Mesothelial cell of epicardium (in vitro differentiated cells): Measurements from ENCODE around the gene PAWR. TPM values are rescaled to one million over a fixed set of nuclear protein-coding genes. Genes with fewer than 3 reads are reported as not detected.

ENCODE experiments used
- DNase-seq, 2 experiments: peaks; one replicate each; pipeline ENCODE4 v3.0.0; 2021; ENCODE audit warnings: low spot score in 2 of 2; ENCODE audit not compliant: unreplicated experiment in 2 of 2
- H3K27ac Mint-ChIP-seq: 2 replicates; pipeline ENCODE4 v1.8.0; 2021; ENCODE audit warnings: mixed read lengths
- H3K27me3 Mint-ChIP-seq: 2 replicates; pipeline ENCODE4 v1.8.0; 2021; ENCODE audit warnings: low read depth, mixed read lengths
- H3K36me3 Mint-ChIP-seq: 2 replicates; pipeline ENCODE4 v1.8.0; 2021; ENCODE audit warnings: mixed read lengths
- H3K4me1 Mint-ChIP-seq: 2 replicates; pipeline ENCODE4 v1.8.0; 2021; ENCODE audit warnings: mixed read lengths
- H3K4me3 Mint-ChIP-seq: 2 replicates; pipeline ENCODE4 v1.8.0; 2021; ENCODE audit warnings: mild to moderate bottlenecking, moderate library complexity, mixed read lengths
- H3K9me3 Mint-ChIP-seq: 2 replicates; pipeline ENCODE4 v1.8.0; 2021; ENCODE audit warnings: mixed read lengths
- total RNA-seq: library from RNA; stranded (reverse); gene quantifications from 3 replicates; pipeline ENCODE4 v1.2.1, GENCODE V29; 2021
- TF ChIP-seq, protein P1 (sequence below): fragments of 200-600 bp; sonication (generic); IDR thresholded peaks from one replicate; pipeline ENCODE4 v1.5.0; 2021; ENCODE audit warnings: antibody characterized with exemption; ENCODE audit not compliant: unreplicated experiment

PAWR gene
- total RNA-seq, 1 donor from 2014 or later: 205 TPM

DNA sequence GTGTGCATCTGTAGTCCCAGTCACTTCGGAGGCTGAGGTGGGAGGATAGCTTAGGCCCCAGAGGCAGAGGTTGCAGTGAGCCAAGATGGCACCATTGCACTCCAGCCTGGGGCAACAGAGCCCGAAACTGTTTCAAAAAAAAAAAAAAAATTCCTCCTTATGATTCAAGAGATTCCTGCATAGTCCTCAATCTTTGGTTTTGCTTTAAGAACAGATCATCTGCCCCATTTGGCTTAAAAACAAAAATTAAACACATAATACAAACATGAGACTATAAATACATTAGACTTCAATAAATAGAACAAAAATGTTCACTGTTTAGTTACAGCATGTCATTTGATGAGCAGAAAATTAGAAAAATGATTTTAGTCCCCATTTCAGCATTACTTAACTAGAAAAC, 131.2 kb downstream of the PAWR start:
- Mint-ChIP-seq H3K4me1 (peaks cover 44% of the 10 kb centered on the region), H3K9me3 (peaks cover 14% of the 10 kb centered on the region), H3K36me3 (peaks cover 27% of the 10 kb centered on the region), H3K27ac (no peak overlapping the region), H3K27me3 (no peaks in the 10 kb centered on the region), H3K4me3 (no peak overlapping the region)
- no peak for DNase-seq
- TF ChIP-seq, protein P1, sequence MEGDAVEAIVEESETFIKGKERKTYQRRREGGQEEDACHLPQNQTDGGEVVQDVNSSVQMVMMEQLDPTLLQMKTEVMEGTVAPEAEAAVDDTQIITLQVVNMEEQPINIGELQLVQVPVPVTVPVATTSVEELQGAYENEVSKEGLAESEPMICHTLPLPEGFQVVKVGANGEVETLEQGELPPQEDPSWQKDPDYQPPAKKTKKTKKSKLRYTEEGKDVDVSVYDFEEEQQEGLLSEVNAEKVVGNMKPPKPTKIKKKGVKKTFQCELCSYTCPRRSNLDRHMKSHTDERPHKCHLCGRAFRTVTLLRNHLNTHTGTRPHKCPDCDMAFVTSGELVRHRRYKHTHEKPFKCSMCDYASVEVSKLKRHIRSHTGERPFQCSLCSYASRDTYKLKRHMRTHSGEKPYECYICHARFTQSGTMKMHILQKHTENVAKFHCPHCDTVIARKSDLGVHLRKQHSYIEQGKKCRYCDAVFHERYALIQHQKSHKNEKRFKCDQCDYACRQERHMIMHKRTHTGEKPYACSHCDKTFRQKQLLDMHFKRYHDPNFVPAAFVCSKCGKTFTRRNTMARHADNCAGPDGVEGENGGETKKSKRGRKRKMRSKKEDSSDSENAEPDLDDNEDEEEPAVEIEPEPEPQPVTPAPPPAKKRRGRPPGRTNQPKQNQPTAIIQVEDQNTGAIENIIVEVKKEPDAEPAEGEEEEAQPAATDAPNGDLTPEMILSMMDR: no peak

GRCh38 chr12:79558924-79559469, 131.8 kb downstream of the PAWR start:
- H3K36me3 Mint-ChIP-seq: peaks cover 27% of the 10 kb centered on the region
- DNase-seq: no peak
- H3K27ac Mint-ChIP-seq: peak overlapping the region; percentile 79
- peaks cover 14% of the 10 kb centered on the region for H3K9me3 Mint-ChIP-seq
- TF ChIP-seq, protein P1: no peak
- H3K4me1 Mint-ChIP-seq: peaks cover 44% of the 10 kb centered on the region
- H3K27me3 Mint-ChIP-seq: no peaks in the 10 kb centered on the region
- H3K4me3 Mint-ChIP-seq: no peak overlapping the region

GRCh38 chr12:79557690-79558315, 133.0 kb downstream of the PAWR start:
- no peak overlapping the region for H3K4me3 Mint-ChIP-seq
- DNase-seq: no peak
- H3K4me1 Mint-ChIP-seq: peaks cover 44% of the 10 kb centered on the region
- no peaks in the 10 kb centered on the region for H3K27me3 Mint-ChIP-seq
- peak overlapping the region; percentile 69 for H3K27ac Mint-ChIP-seq
- peaks cover 6% of the 10 kb centered on the region for H3K9me3 Mint-ChIP-seq
- peaks cover 23% of the 10 kb centered on the region for H3K36me3 Mint-ChIP-seq
- TF ChIP-seq, protein P1: no peak

- DNase-seq: no peak
- Mint-ChIP-seq H3K9me3 (peaks cover 5% of the 10 kb centered on the region), H3K36me3 (peaks cover 23% of the 10 kb centered on the region), H3K27ac (peak overlapping the region; percentile 90), H3K4me3 (no peak overlapping the region), H3K27me3 (no peaks in the 10 kb centered on the region), H3K4me1 (peaks cover 43% of the 10 kb centered on the region)
- TF ChIP-seq, protein P1: no peak
Measured at GRCh38 chr12:79555028-79555925, 135.5 kb downstream of the PAWR start.

DNA sequence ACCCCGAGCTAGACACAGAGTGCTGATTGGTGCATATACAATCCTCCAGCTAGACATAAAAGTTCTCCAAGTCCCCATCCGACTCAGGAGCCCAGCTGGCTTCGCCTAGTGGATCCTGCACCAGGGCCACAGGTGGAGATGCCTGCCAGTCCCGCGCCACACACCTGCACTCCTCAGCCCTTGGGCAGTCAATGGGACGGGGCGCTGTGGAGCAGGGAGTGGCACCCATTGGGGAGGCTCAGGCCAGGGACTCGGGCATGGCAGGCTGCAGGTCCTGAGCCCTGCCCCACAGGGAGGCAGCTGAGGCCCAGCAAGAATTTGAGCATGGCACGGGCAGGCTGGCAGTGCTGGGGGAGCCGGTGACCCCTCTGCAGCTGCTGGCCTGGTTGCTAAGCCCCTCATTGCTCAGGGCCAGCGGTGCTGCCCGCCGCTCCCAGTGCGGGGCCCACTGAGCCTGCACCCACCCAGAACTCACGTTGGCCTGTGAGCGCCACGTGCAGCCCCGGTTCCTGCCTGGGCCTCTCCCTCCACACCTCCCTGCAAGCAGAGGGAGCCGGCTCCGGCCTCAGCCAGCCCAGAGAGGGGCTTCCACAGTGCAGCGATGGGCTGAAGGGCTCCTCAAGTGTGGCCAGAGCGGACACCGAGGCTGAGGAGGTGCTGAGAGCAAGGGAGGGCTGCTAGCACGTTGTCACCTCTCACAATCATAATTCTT, 136.7 kb downstream of the PAWR start:
- H3K36me3 Mint-ChIP-seq: peaks cover 26% of the 10 kb centered on the region
- no peak for DNase-seq
- H3K4me3 Mint-ChIP-seq: no peak overlapping the region
- H3K4me1 Mint-ChIP-seq: peaks cover 49% of the 10 kb centered on the region
- H3K27me3 Mint-ChIP-seq: no peaks in the 10 kb centered on the region
- H3K9me3 Mint-ChIP-seq: peaks cover 9% of the 10 kb centered on the region
- no peak overlapping the region for H3K27ac Mint-ChIP-seq
- TF ChIP-seq, protein P1: no peak
